ENCODE results near the gene GRPR.

Gene GRPR

GRCh38 chrX:16123222-16123786 is at the start of gene GRPR:
Gene GRPR, plus strand, starts transcription at chrX:16123565. Its CDS starts 389 bp downstream, at chrX:16123954.
- DNase-seq (ENCODE audit: low read depth): peak; percentile 29

- no peak for DNase-seq (ENCODE audit: low read depth)
Observed at GRCh38 chrX:16075087-16075486, 48.3 kb upstream of the GRPR start.

- DNase-seq (ENCODE audit: low read depth): no peak
Observed at GRCh38 chrX:16076834-16077233, 46.5 kb upstream of the GRPR start.

DNA sequence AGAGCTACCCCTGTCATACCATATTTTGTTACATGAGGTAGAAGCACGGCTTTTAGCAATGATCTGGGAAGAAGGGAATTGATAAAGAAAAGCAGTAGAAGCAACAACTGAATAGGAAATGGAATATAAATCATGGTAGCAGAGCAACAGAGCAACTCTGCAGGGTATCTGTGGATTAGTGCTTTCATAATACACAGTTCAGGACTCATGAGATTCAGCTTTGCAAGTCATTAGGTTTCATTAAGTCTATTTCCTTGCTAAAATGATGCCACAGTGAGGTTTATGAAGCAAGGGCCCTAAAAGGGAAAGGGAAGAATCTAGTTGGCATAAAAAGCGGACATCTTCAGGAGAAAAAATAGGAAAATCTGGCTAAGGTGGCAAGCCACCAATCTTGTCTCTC is 45.6 kb upstream of the GRPR start:
- DNase-seq (ENCODE audit: low read depth): no peak

GRCh38 chrX:16081357-16081756 is 42.0 kb upstream of the GRPR start:
- DNase-seq (ENCODE audit: low read depth): no peak

DNA sequence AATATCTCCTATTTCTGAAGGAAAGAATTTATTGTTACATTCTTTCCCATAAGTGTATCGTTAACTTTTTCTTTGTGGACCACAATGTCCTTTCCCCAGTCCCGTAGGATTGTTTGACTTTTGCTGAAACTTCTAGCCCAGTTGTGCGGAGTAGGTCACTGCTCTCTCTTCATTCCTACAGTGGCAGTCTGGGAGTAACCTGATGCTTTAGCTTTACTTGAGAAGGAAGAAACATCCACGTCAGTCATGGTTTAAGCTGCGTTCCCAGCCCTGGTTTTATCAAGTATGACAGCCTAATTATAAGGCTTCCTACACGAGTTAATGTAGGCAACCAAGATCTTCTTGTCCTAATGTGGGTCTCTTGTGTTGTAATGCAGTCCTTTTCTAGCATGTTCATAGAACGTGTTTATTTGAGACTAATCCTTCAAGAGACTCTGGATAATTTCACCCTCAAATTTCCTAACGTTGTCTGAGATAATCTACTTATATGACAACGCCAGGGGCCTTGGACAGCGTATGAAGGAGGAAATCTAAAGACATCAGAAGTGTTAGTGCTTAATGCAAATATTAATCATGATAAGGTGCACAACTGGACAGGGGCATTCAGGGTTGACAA is 40.8 kb upstream of the GRPR start:
- no peak for DNase-seq (ENCODE audit: low read depth)

- DNase-seq (ENCODE audit: low read depth): no peak
Observed at GRCh38 chrX:16087076-16087475, 36.3 kb upstream of the GRPR start.

GRCh38 chrX:16089086-16089485 is 34.3 kb upstream of the GRPR start:
- no peak for DNase-seq (ENCODE audit: low read depth)

DNA sequence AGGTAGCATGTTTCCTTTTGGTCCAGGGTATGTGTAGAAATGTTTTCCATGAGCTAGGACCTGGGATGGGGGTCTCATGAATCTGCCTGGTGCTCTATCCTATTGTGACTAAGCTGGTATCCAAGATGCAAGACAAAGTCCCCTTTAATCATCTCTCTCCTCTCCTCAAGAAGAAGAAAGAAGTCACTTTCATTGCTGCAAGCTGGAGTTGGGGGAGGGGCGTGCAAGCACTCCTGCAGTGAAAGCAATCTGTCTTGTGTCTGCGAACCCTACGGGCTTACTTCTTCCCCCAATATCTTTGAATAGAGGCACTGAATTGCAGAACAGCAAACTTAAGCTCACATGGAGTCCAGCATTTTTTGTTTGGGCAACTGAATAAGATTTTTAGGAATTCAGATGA is 27.2 kb upstream of the GRPR start:
- DNase-seq (ENCODE audit: low read depth): no peak

DNA sequence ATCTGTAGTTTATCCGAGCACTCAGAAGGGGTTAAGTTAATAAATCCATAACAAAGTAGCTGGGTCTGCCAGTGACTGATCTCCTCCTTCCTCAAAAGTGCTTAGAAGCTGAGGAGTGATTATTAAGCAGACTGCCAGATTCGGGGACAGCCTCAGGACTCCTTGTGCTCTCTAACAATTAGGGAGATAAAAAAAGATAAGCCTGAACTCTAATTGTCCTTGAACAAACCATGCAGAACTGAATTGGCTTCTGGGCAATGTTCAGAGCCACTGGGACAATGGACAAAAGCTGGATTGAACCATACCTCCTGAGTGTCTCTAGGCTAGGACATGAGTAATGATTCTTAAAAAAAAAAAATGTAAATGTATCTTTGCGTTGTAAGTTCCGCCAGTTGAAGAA is 22.7 kb upstream of the GRPR start:
- no peak for DNase-seq (ENCODE audit: low read depth)

- no peak for DNase-seq (ENCODE audit: low read depth)
Observed at GRCh38 chrX:16101581-16101980, 21.8 kb upstream of the GRPR start.

GRCh38 chrX:16103625-16104024 is 19.7 kb upstream of the GRPR start:
- no peak for DNase-seq (ENCODE audit: low read depth)

GRCh38 chrX:16112428-16112827 is 10.9 kb upstream of the GRPR start:
- no peak for DNase-seq (ENCODE audit: low read depth)

GRCh38 chrX:16113978-16114565 is 9.3 kb upstream of the GRPR start:
- no peak for DNase-seq (ENCODE audit: low read depth)

- no peak for DNase-seq (ENCODE audit: low read depth)
Observed at GRCh38 chrX:16114611-16115010, 8.8 kb upstream of the GRPR start.

- no peak for DNase-seq (ENCODE audit: low read depth)
Observed at GRCh38 chrX:16119353-16120220, 3.8 kb upstream of the GRPR start.

DNA sequence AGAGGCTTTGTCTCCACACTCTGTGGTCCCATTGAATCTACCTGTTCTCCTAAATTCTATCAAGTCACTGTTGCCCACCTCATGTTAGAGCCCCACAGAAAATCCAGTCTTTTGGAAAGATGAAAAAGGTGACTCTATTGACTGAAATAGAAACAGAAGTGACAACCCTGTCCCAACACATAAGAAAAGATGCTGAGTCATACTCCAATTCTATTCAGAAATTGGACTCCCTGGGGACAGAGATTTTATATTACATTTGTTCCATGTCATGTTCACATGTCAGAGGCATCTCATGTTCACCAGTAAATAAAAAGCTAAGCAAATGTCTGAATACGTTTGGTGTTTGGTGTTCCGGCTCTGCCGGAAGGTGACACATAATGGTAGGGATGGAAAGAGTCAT is 2.9 kb upstream of the GRPR start:
- DNase-seq (ENCODE audit: low read depth): no peak

GRCh38 chrX:16124201-16124600 is 836 bp downstream of the GRPR start:
- DNase-seq (ENCODE audit: low read depth): no peak

GRCh38 chrX:16125520-16126149 is 2.3 kb downstream of the GRPR start:
- DNase-seq (ENCODE audit: low read depth): no peak

DNA sequence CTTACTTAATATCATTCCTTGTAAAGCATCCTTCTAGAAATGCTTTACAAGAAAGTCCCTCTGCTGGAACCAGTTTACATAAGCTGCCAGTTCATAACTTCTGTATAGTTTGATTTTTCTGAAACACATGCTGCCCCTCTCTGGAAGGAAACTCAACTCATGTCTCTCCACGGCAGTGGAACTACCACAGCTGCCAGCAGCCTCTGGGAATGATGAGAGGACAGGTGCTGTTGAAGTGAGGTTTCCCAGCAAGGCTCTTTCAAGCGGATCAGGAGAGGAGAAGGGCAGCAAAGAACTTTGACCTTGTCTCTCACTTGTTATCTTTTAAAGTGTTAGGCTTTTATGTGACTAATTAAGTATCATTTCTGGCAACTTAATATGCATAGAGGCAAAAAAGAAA is 7.3 kb downstream of the GRPR start:
- no peak for DNase-seq (ENCODE audit: low read depth)

- DNase-seq (ENCODE audit: low read depth): no peak
Observed at GRCh38 chrX:16134936-16135335, 11.6 kb downstream of the GRPR start.

DNA sequence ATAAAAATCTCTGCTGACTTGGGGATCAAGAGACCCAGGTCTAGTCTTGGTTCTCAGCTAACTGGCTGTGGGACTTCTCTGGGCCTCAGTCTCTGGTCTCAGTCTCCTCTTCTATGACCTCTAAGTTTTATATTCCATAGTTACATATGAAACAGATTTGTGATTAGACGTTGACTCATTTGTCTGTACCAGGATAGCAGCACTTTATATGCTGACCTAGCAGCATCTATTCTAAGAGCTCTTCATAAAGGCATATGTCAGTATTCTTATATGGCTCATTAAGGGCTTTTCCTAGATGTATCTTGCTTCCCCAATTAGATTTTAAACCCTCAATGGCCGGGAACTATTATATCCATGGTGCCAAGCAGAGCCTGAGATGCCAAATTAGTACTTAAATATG is 12.7 kb downstream of the GRPR start:
- no peak for DNase-seq (ENCODE audit: low read depth)

Data from stimulated activated CD8-positive, alpha-beta memory T cell treated with anti-CD3 and anti-CD28 coated beads, Interleukin-15, amount 100 ng/mL, for 1 hour (primary cell).